ENCODE results near the gene MYF6. TPM values are rescaled to one million over a fixed set of nuclear protein-coding genes. Genes with fewer than 3 reads are reported as not detected.

Gene MYF6
- total and polyA plus RNA-seq, 2 of the 8 experiments (the other 6 are each of a cell fraction or from before 2014, with no cell fraction given), result 0.39 TPM; not detected in 1

- 15% methylated on average over 20 of the region's 20 CpGs; no CpG with 5 or more reads in 1 of the 2 experiments for whole genome bisulfite sequencing, 2 experiments (ENCODE audit: extremely low coverage in 1 of 2, insufficient coverage in 1 of 2, insufficient read length in 1 of 2, insufficient replicate concordance in 2 of 2, low coverage in 1 of 2, low lambda C conversion rate in 2 of 2, missing lambda C conversion rate in 1 of 2)
- Histone ChIP-seq H4K20me1 (replicated peaks in 1 of 2; ENCODE audit: control insufficient read depth in 1 of 2, insufficient read depth in 2 of 2, low read length in 2 of 2) (peaks cover 0 to 2% of the 10 kb centered on the region in 2 experiments), H3K23me2 (ENCODE audit: low read depth, low read length) (peaks cover 14% of the 10 kb centered on the region), H3K79me1 (ENCODE audit: low read depth, low read length) (no peaks in the 10 kb centered on the region), H3K4ac (replicated peaks; ENCODE audit: insufficient read length, low read depth, low read length) (no peak overlapping the region), H3K36me3 (ENCODE audit: control insufficient read depth in 2 of 4, insufficient read depth in 4 of 4, low read length in 3 of 4) (no peaks in the 10 kb centered on the region), H3K79me2 (ENCODE audit: control insufficient read depth in 1 of 2, insufficient read depth in 2 of 2, low read length in 2 of 2) (no peaks in the 10 kb centered on the region), H3K9me3 (ENCODE audit: insufficient read depth in 2 of 2, low read depth in 1 of 2, low read length in 1 of 2) (no peaks in the 10 kb centered on the region), H3K18ac (ENCODE audit: extremely low read depth, low read length) (peak overlapping the region; percentile 81; the same call in 1 of the 2 replicates), H4K8ac (ENCODE audit: extremely low read depth, insufficient read depth, low read length) (no peak overlapping the region), H2BK120ac (replicated peaks; ENCODE audit: low read depth, low read length) (no peak overlapping the region), H2BK15ac (ENCODE audit: low read length) (no peak overlapping the region), H2BK5ac (ENCODE audit: low read depth, low read length) (no peak overlapping the region), H3K4me1 (replicated peaks in 1 of 4; ENCODE audit: control insufficient read depth in 3 of 4, insufficient read depth in 4 of 4, low read length in 3 of 4) (peaks cover 11 to 27% (median 19%) of the 10 kb centered on the region in 4 experiments), H3K4me2 (ENCODE audit: insufficient read depth in 1 of 2, low read depth in 2 of 2, low read length in 2 of 2) (peak overlapping the region; percentile 70 to 94), H4K91ac (replicated peaks; ENCODE audit: insufficient read length, low read length) (no peak overlapping the region), H3K23ac (ENCODE audit: insufficient read length) (no peak overlapping the region), H3K27ac (ENCODE audit: low read depth, low read length) (no peak overlapping the region), H3K56ac (replicated peaks; ENCODE audit: insufficient read length, low read depth, low read length) (no peak overlapping the region), H2BK12ac (ENCODE audit: low read depth, low read length) (peak overlapping the region; percentile 18; the same call in 1 of the 2 replicates), H2AFZ (ENCODE audit: low read length) (peak overlapping the region; percentile 87), H2AK5ac (ENCODE audit: low read depth, low read length) (no peak overlapping the region), H3K9ac (replicated peaks in 1 of 4; ENCODE audit: extremely low read depth in 1 of 4, low read depth in 3 of 4, low read length in 3 of 4) (no peak overlapping the region), H3K27me3 (replicated peaks in 1 of 4; ENCODE audit: control insufficient read depth in 3 of 4, extremely low read depth in 1 of 4, insufficient read depth in 3 of 4, low read length in 3 of 4) (peaks cover 32 to 61% (median 55%) of the 10 kb centered on the region in 4 experiments), H4K5ac (ENCODE audit: insufficient read length, low read depth, low read length) (no peak overlapping the region), H3K4me3 (ENCODE audit: extremely low read depth in 1 of 4, insufficient read depth in 2 of 4, low read depth in 3 of 4, low read length in 4 of 4) (peak overlapping the region; percentile 19 to 54 (median 32); a peak in 7 of 8 replicates), H3K14ac (ENCODE audit: insufficient read length) (no peak overlapping the region), H2BK20ac (ENCODE audit: low read length) (peak overlapping the region; percentile 34; the same call in 1 of the 2 replicates)
- DNase-seq (ENCODE audit: low read depth in 1 of 2, low spot score in 2 of 2), result peak in 1 of 2 experiments; percentile 65
- CTCF ChIA-PET (ENCODE audit: partially characterized antibody), result interaction anchor here (0.6 to 2.6 kb wide), 41 partner anchors 9 to 741 kb away, joined by 3 to 10 read pairs (median 4); no protein-coding TSS in a partner anchor
- POLR2A ChIA-PET (ENCODE audit: partially characterized antibody), result interaction anchor here (1.4 kb wide), 1 partner anchor 26 kb away, joined by 4 read pairs; no protein-coding TSS in a partner anchor
- FAIRE-seq, result peak; percentile 83
- TF ChIP-seq SP4 (IDR thresholded peaks at IDR 0.05; ENCODE audit: low read length) (0 out of 2 replicates have a peak, but pooled peaks have one; percentile 29), FOSL1 (IDR thresholded peaks at IDR 0.05; ENCODE audit: insufficient read depth, low read depth, low read length) (no peak), ASH2L (IDR thresholded peaks at IDR 0.05; ENCODE audit: low read length) (peak; percentile 75), RAD21 (IDR thresholded peaks at IDR 0.05 in 1 of 2, conservative IDR thresholded peaks at IDR 0.05 in 1 of 2; ENCODE audit: low read depth in 2 of 2, low read length in 2 of 2) (peak; percentile 60 to 73)
Observed at GRCh38 chr12:80709811-80710726, 2.6 kb downstream of the MYF6 start.

All from H1 (cell line).